ENCODE measurements around the gene EEIG1. TPM values are rescaled to one million over a fixed set of nuclear protein-coding genes. Genes with fewer than 3 reads are reported as not detected.

EEIG1 gene
- total RNA-seq, 4 donors from 2014 or later = 43.1 to 85.8 (median 59.5) TPM

DNA sequence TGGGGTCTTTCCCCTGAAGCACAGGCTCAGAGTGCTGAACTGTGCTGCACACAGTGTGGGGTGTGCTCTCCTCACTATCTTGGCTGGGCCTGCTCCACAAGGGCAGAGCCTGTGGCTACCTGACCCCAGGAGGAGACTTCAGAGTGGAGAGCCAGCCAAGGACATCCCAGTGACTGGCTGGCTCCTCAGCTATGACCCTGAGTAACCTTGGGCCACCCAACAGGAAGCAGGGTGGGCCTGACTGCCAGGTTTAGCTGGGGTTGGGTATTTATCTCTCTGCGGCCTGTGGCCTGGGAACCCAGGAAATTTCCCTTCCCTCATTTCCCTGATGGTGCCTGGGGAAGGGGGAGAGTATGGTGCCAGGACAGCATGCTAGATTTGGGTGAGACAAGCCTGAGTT is 2.1 kb upstream of the EEIG1 start:
- DNase-seq (ENCODE audit: low spot score in 2 of 2) = no peak
- no peaks in the 10 kb centered on the region for H3K9me3 ChIP-seq
- 86% methylated on average over 1 of the region's 1 CpG for WGBS
- no peak overlapping the region for H3K27ac ChIP-seq
- TF ChIP-seq POLR2A (IDR thresholded peaks at IDR 0.05) (no peak), EP300 (IDR thresholded peaks at IDR 0.05) (no peak)
- H3K4me1 ChIP-seq = peaks cover 37% of the 10 kb centered on the region
- no peak overlapping the region for H3K4me3 ChIP-seq
- H3K27me3 ChIP-seq = no peaks in the 10 kb centered on the region
- no peaks in the 10 kb centered on the region for H3K36me3 ChIP-seq

DNA sequence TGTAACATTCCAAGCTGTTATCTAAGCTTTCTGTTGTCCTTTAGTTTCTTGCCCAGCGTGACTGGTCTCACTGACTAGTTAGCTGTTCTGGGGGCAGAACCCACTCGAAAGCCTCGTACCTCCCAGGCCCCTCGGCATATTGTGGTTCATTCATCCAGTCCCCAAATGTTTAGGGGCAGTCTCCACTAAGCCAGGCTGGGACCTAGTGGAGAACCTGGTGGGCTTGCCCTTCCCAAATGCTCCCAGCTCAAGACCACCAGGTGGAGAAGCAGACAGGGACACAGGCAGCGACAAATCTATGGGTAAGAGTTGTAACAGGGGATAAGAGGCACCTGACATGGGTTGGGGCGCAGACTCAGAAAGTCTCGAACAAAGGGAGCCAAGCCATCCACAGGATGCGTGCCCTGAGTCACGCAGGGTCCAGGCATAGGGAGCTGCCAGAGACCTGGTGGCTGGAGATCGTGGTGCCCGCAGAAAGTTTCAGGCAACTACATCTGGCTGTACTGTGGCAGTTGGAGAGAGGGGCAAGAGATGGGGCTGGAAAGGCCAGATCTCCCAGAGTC is 851 bp upstream of the EEIG1 start:
- TF ChIP-seq, protein P1, sequence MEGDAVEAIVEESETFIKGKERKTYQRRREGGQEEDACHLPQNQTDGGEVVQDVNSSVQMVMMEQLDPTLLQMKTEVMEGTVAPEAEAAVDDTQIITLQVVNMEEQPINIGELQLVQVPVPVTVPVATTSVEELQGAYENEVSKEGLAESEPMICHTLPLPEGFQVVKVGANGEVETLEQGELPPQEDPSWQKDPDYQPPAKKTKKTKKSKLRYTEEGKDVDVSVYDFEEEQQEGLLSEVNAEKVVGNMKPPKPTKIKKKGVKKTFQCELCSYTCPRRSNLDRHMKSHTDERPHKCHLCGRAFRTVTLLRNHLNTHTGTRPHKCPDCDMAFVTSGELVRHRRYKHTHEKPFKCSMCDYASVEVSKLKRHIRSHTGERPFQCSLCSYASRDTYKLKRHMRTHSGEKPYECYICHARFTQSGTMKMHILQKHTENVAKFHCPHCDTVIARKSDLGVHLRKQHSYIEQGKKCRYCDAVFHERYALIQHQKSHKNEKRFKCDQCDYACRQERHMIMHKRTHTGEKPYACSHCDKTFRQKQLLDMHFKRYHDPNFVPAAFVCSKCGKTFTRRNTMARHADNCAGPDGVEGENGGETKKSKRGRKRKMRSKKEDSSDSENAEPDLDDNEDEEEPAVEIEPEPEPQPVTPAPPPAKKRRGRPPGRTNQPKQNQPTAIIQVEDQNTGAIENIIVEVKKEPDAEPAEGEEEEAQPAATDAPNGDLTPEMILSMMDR (IDR thresholded peaks at IDR 0.05) = no peak
- TF ChIP-seq POLR2A (IDR thresholded peaks at IDR 0.05) (no peak), POLR2AphosphoS5 (IDR thresholded peaks at IDR 0.05) (no peak), EP300 (IDR thresholded peaks at IDR 0.05) (no peak)
- DNase-seq (ENCODE audit: low spot score in 2 of 2) = no peak
- no peaks in the 10 kb centered on the region for H3K36me3 ChIP-seq
- peaks cover 50% of the 10 kb centered on the region for H3K4me1 ChIP-seq
- H3K27ac ChIP-seq = peak overlapping the region; percentile 96
- WGBS = 59% methylated on average over 11 of the region's 11 CpGs
- H3K9me3 ChIP-seq = no peaks in the 10 kb centered on the region
- peak overlapping the region; percentile 91 for H3K4me3 ChIP-seq
- no peaks in the 10 kb centered on the region for H3K27me3 ChIP-seq

DNA sequence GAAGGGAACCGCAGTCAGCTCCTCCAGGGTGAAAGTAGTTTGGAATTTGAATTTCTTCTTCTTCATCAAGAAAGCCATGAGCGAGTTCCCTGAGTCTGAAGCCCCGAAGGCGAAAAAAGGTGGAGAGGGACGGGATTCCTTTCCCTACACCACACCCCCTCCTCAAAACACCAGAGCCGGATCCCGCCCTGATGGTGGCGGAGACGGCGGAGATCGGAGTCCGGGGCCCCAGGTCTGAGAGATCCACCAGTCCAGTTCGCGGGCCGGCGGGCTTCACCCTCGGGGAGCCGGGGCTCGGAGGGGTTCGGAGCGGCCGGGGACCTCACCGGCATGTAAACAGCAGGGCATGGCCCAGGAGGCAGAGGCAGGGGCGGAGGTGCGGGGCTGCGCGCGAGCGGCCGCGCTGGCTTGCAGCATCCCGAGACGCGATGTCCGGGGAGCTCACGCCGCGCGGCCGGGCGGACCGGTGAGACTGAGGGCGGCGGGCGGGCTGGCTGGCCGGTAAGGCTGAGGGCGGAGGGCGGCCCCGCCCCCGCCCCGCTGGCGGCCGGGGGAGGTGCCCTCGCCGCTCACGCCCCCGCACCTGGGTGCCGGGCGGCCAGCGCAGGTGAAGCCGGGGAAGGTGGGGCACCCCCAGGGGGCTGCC is 606 bp downstream of the EEIG1 start:
- TF ChIP-seq POLR2A (IDR thresholded peaks at IDR 0.05) (no peak), EP300 (IDR thresholded peaks at IDR 0.05) (no peak), POLR2AphosphoS5 (IDR thresholded peaks at IDR 0.05) (no peak)
- TF ChIP-seq, protein P1 (IDR thresholded peaks at IDR 0.05) = no peak
- 0% methylated on average over 14 of the region's 61 CpGs for WGBS
- Histone ChIP-seq H3K4me1 (peaks cover 65% of the 10 kb centered on the region), H3K36me3 (no peaks in the 10 kb centered on the region), H3K4me3 (peak overlapping the region; percentile 91), H3K9me3 (no peaks in the 10 kb centered on the region), H3K27me3 (no peaks in the 10 kb centered on the region), H3K27ac (peak overlapping the region; percentile 96)
- peak in 1 of 2 donors; percentile 82 for DNase-seq (ENCODE audit: low spot score in 2 of 2)

DNA sequence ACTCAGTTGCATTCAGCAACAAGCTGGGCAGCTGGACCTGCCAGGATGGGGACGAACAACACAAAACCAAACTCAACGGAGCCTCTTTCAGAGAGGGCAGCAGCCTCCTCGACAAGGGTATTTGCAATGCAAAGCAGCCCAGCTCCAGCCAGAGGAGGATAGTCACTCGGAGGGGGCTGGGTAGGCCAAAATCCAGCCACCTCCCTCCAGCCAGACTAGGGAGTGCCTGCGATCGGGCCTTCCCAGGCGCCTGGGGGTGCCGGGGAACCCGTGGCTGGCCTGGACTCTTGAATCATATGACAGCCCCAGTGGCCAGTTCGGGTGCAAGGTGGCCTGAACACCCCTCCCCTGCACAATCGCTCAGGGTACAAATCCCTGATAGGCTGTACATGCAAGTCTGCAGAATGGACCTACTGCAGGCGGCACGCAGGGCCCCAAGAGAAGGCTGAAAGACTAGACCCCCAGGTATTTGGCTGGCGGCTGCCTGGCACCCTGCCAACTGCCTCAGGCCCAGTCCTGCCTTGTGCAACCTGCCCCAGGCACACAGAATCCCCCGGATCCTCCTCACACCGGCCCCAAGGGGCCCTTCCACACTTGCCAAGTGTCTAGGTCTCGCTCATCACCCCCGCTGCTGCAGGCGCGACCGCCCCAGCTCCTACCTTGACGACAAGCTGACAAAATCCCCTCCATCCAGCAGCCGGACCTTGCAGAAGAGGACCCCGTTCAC is 1.3 kb downstream of the EEIG1 start:
- H3K4me3 ChIP-seq = peak overlapping the region; percentile 91
- H3K4me1 ChIP-seq = peaks cover 72% of the 10 kb centered on the region
- H3K36me3 ChIP-seq = no peaks in the 10 kb centered on the region
- no peaks in the 10 kb centered on the region for H3K9me3 ChIP-seq
- 4% methylated on average over 8 of the region's 24 CpGs for WGBS
- peak in 1 of 2 donors; percentile 82 for DNase-seq (ENCODE audit: low spot score in 2 of 2)
- peak overlapping the region; percentile 96 for H3K27ac ChIP-seq
- H3K27me3 ChIP-seq = no peaks in the 10 kb centered on the region
- no peak for TF ChIP-seq EP300 (IDR thresholded peaks at IDR 0.05)
- TF ChIP-seq, protein P1 (IDR thresholded peaks at IDR 0.05) = no peak

DNA sequence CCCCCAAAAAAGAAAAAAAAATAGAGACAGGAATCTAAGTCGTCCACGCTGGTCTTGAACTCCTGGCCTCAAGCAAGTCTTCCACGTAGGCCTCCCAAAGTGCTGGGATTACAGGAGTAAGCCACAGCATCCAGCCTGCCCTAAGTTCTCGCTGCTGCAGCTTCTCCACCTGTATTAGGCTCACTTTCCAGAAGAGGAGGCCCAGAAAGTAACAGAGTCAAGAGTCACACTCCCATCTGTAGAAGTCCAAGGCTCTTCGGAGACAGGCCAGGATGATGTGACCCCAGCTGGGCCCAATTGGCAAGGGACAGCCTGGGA is 1.8 kb downstream of the EEIG1 start:
- Histone ChIP-seq H3K4me3 (peak overlapping the region; percentile 91), H3K4me1 (peaks cover 77% of the 10 kb centered on the region), H3K27ac (peak overlapping the region; percentile 96), H3K9me3 (no peaks in the 10 kb centered on the region), H3K36me3 (no peaks in the 10 kb centered on the region), H3K27me3 (no peaks in the 10 kb centered on the region)
- TF ChIP-seq POLR2A (IDR thresholded peaks at IDR 0.05) = no peak
- TF ChIP-seq, protein P1 (IDR thresholded peaks at IDR 0.05) = no peak
- TF ChIP-seq EP300 (IDR thresholded peaks at IDR 0.05) = no peak
- TF ChIP-seq POLR2AphosphoS5 (IDR thresholded peaks at IDR 0.05) = no peak
- WGBS = 24% methylated on average over 4 of the region's 5 CpGs
- no peak for DNase-seq (ENCODE audit: low spot score in 2 of 2)

All from suprapubic skin (tissue), 4 donors.